Measurements from ENCODE around the gene FBN1.

- TF ChIP-seq ZBTB7A (tag by site-specific recombination; IDR thresholded peaks at IDR 0.05; ENCODE audit: low read depth) = no peak
- TF ChIP-seq REST (tag by site-specific recombination; IDR thresholded peaks at IDR 0.05) = no peak
- TF ChIP-seq ZNF24 (tag by site-specific recombination; IDR thresholded peaks at IDR 0.05) = no peak
- no peak for TF ChIP-seq ZNF146 (tag by site-specific recombination; IDR thresholded peaks at IDR 0.05)
- TF ChIP-seq SCRT2 (tag by site-specific recombination; IDR thresholded peaks at IDR 0.05) = no peak
- TF ChIP-seq ZNF530 (tag by site-specific recombination; IDR thresholded peaks at IDR 0.05; ENCODE audit: low read depth) = no peak
- TF ChIP-seq CTCF (tag by site-specific recombination; IDR thresholded peaks at IDR 0.05) = no peak
- no peak for TF ChIP-seq PBX3 (CRISPR knock-in tag; IDR thresholded peaks at IDR 0.05)
- TF ChIP-seq ZNF18 (tag by site-specific recombination; IDR thresholded peaks at IDR 0.05) = no peak
- TF ChIP-seq YY1 (tag by site-specific recombination; IDR thresholded peaks at IDR 0.05) = no peak
- TF ChIP-seq ZBTB1 (tag by site-specific recombination; IDR thresholded peaks at IDR 0.05) = no peak
- no peak for TF ChIP-seq ZNF138 (tag by site-specific recombination; IDR thresholded peaks at IDR 0.05; ENCODE audit: borderline replicate concordance)
- no peak for TF ChIP-seq ZNF596 (tag by site-specific recombination; IDR thresholded peaks at IDR 0.05)
Measured at GRCh38 chr15:48473667-48474066, 171.8 kb downstream of the FBN1 start.

Measured in HEK293 (cell line).